ENCODE results near the gene ULBP2.

ULBP2 gene

DNA sequence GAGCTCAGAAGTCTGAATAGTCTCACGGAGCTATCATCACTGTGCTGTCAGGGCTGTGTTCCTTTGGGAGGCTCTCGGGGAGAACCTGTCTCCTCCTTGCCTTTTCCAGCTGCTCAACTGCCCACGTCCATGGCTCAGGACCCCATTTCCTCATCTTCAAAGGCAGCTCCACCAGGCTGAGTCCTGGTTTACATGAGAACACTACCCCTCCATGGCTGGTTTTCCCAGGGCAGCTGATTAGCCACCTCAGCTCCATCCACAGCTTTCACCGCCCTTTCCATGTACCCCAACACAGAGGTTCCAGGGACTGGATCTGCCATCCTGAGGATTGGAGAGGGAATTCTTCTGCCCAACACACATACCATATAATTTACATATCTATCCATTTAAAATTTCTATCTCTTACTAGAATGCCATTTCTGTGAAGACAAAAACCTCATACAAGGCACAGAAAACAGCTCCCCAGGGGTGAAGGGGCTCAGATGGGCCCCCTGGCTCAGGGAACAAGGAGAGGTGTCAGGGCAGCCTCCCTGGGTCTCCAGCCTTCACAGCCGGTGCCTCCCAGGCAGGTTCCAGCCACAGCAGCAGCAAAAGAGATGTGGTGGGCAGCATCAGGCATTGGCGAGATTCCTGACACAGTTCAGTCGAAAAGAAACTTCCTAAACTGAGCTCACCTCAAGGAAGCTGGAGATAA, 41.7 kb upstream of the ULBP2 start:
- H3K27me3 ChIP-seq (ENCODE audit: control insufficient read depth in 5 of 5, insufficient read depth in 4 of 5, low read length in 5 of 5): no peaks in the 10 kb centered on the region
- H3K36me3 ChIP-seq (ENCODE audit: control insufficient read depth in 5 of 5, insufficient read depth in 5 of 5, low read length in 5 of 5): no peaks in the 10 kb centered on the region
- H3K27ac ChIP-seq (ENCODE audit: low read depth, low read length): no peak overlapping the region
- H3K9ac ChIP-seq (ENCODE audit: low read length in 5 of 5): no peak overlapping the region
- peaks cover 13 to 35% (median 33%) of the 10 kb centered on the region in 5 donors for H3K4me1 ChIP-seq (ENCODE audit: control insufficient read depth in 5 of 5, insufficient read depth in 5 of 5, low read length in 5 of 5)
- H3K9me3 ChIP-seq (ENCODE audit: control insufficient read depth in 5 of 5, low read length in 5 of 5): no peaks in the 10 kb centered on the region
- H3K4me3 ChIP-seq (ENCODE audit: low read depth in 1 of 5, low read length in 5 of 5): no peak overlapping the region

DNA sequence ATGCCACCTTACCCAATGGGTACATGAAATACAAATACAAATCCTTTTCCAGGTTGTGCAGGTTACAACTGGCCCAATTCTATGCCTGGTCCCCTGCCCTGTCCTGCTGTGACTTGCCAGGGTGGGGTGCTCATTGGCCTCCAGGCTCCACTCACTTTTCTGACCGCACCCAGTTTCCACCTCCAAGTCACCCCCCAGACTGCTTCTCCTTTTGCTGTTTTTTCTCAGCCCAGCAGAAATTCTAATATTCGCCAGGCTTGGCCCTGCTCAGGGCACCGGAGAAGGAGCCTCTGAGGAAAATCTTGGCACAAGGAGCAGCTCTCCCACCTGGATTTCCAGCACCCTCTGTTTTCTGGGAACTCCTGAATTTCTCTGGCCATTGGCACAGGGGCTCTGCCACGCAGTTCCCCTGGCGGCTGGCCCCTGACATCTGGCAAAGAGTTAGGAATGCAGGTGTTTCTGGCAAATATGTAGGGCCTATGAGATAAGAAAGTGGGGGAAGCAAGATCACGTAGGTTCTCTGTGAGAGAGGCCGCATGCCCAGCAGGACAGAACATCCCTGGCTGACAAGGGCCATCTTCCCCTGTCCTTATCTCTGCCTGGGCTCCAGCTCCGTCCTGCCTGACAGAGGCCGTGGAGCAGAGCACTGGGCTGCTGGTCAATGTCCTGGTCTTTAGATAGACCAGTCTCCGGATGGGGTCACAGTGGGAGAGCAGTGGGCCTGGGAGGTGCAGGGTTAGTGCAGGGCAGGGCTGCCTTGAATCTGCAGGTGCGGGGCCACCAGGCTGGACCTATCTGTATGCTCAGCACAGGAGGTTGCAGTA, 41.0 kb upstream of the ULBP2 start:
- Histone ChIP-seq H3K4me1 (ENCODE audit: control insufficient read depth in 5 of 5, insufficient read depth in 5 of 5, low read length in 5 of 5) (peaks cover 9 to 34% (median 32%) of the 10 kb centered on the region in 5 donors), H3K36me3 (ENCODE audit: control insufficient read depth in 5 of 5, insufficient read depth in 5 of 5, low read length in 5 of 5) (no peaks in the 10 kb centered on the region), H3K27ac (ENCODE audit: low read depth, low read length) (no peak overlapping the region), H3K9ac (ENCODE audit: low read length in 5 of 5) (no peak overlapping the region), H3K4me3 (ENCODE audit: low read depth in 1 of 5, low read length in 5 of 5) (no peak overlapping the region), H3K9me3 (ENCODE audit: control insufficient read depth in 5 of 5, low read length in 5 of 5) (no peaks in the 10 kb centered on the region), H3K27me3 (ENCODE audit: control insufficient read depth in 5 of 5, insufficient read depth in 4 of 5, low read length in 5 of 5) (no peaks in the 10 kb centered on the region)

GRCh38 chr6:149901444-149902140, 40.2 kb upstream of the ULBP2 start:
- no peaks in the 10 kb centered on the region for H3K9me3 ChIP-seq (ENCODE audit: control insufficient read depth in 5 of 5, low read length in 5 of 5)
- no peak overlapping the region for H3K4me3 ChIP-seq (ENCODE audit: low read depth in 1 of 5, low read length in 5 of 5)
- no peaks in the 10 kb centered on the region for H3K36me3 ChIP-seq (ENCODE audit: control insufficient read depth in 5 of 5, insufficient read depth in 5 of 5, low read length in 5 of 5)
- peaks cover 8 to 34% (median 32%) of the 10 kb centered on the region in 5 donors for H3K4me1 ChIP-seq (ENCODE audit: control insufficient read depth in 5 of 5, insufficient read depth in 5 of 5, low read length in 5 of 5)
- no peak overlapping the region for H3K9ac ChIP-seq (ENCODE audit: low read length in 5 of 5)
- no peak overlapping the region for H3K27ac ChIP-seq (ENCODE audit: low read depth, low read length)
- no peaks in the 10 kb centered on the region for H3K27me3 ChIP-seq (ENCODE audit: control insufficient read depth in 5 of 5, insufficient read depth in 4 of 5, low read length in 5 of 5)

- Histone ChIP-seq H3K36me3 (ENCODE audit: control insufficient read depth in 5 of 5, insufficient read depth in 5 of 5, low read length in 5 of 5) (no peaks in the 10 kb centered on the region), H3K9me3 (ENCODE audit: control insufficient read depth in 5 of 5, low read length in 5 of 5) (peaks cover 0 to 7% (median 0%) of the 10 kb centered on the region in 5 donors), H3K27me3 (ENCODE audit: control insufficient read depth in 5 of 5, insufficient read depth in 4 of 5, low read length in 5 of 5) (no peaks in the 10 kb centered on the region), H3K4me3 (ENCODE audit: low read depth in 1 of 5, low read length in 5 of 5) (no peak overlapping the region), H3K9ac (ENCODE audit: low read length in 5 of 5) (no peak overlapping the region), H3K27ac (ENCODE audit: low read depth, low read length) (no peak overlapping the region), H3K4me1 (ENCODE audit: control insufficient read depth in 5 of 5, insufficient read depth in 5 of 5, low read length in 5 of 5) (peaks cover 8 to 19% (median 17%) of the 10 kb centered on the region in 5 donors)
Measured at GRCh38 chr6:149903938-149904611, 37.7 kb upstream of the ULBP2 start.

DNA sequence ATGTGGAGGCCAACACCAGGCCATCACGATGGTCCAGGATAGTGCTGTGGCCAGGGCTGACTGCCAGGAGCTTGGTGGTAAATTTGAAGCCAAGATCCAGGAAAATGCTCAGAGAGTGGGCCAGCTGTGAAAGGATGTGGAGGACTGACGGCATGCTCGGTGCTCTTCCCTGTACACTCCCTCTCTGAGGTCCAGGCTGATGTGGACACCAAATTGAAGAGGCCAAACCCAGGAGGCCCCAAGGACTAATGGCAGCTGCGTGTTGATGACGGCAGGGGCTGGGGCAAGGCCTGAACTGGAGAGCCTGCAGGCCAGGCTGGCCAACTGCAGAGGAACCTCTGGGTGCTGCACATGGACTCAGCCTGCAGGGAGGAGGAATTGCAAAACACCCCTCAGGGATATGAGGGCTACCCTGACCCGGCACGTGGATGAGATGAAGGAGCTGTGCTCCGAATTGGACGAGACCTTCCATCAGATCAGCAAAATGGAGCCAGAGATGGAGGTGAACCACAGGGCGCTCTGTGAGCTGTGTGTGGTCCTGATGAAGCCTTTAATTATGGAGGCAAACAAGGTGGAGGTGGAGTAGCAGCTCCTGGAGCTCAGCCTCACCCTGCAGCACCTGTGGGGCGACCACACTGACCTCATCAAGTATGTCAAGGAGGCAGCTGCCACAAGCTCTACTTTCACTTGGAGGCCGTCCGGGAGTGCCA, 37.0 kb upstream of the ULBP2 start:
- Histone ChIP-seq H3K9ac (ENCODE audit: low read length in 5 of 5) (no peak overlapping the region), H3K27me3 (ENCODE audit: control insufficient read depth in 5 of 5, insufficient read depth in 4 of 5, low read length in 5 of 5) (no peaks in the 10 kb centered on the region), H3K27ac (ENCODE audit: low read depth, low read length) (no peak overlapping the region), H3K4me1 (ENCODE audit: control insufficient read depth in 5 of 5, insufficient read depth in 5 of 5, low read length in 5 of 5) (peaks cover 8 to 19% (median 17%) of the 10 kb centered on the region in 5 donors), H3K36me3 (ENCODE audit: control insufficient read depth in 5 of 5, insufficient read depth in 5 of 5, low read length in 5 of 5) (no peaks in the 10 kb centered on the region), H3K4me3 (ENCODE audit: low read depth in 1 of 5, low read length in 5 of 5) (no peak overlapping the region), H3K9me3 (ENCODE audit: control insufficient read depth in 5 of 5, low read length in 5 of 5) (peaks cover 0 to 7% (median 0%) of the 10 kb centered on the region in 5 donors)

- H3K9ac ChIP-seq (ENCODE audit: low read length in 5 of 5): no peak overlapping the region
- H3K36me3 ChIP-seq (ENCODE audit: control insufficient read depth in 5 of 5, insufficient read depth in 5 of 5, low read length in 5 of 5): no peaks in the 10 kb centered on the region
- no peak overlapping the region for H3K4me3 ChIP-seq (ENCODE audit: low read depth in 1 of 5, low read length in 5 of 5)
- H3K9me3 ChIP-seq (ENCODE audit: control insufficient read depth in 5 of 5, low read length in 5 of 5): peaks cover 0 to 7% (median 0%) of the 10 kb centered on the region in 5 donors
- no peak overlapping the region for H3K27ac ChIP-seq (ENCODE audit: low read depth, low read length)
- no peaks in the 10 kb centered on the region for H3K27me3 ChIP-seq (ENCODE audit: control insufficient read depth in 5 of 5, insufficient read depth in 4 of 5, low read length in 5 of 5)
- H3K4me1 ChIP-seq (ENCODE audit: control insufficient read depth in 5 of 5, insufficient read depth in 5 of 5, low read length in 5 of 5): peaks cover 6 to 19% (median 17%) of the 10 kb centered on the region in 5 donors
Measured at GRCh38 chr6:149905371-149905910, 36.4 kb upstream of the ULBP2 start.

DNA sequence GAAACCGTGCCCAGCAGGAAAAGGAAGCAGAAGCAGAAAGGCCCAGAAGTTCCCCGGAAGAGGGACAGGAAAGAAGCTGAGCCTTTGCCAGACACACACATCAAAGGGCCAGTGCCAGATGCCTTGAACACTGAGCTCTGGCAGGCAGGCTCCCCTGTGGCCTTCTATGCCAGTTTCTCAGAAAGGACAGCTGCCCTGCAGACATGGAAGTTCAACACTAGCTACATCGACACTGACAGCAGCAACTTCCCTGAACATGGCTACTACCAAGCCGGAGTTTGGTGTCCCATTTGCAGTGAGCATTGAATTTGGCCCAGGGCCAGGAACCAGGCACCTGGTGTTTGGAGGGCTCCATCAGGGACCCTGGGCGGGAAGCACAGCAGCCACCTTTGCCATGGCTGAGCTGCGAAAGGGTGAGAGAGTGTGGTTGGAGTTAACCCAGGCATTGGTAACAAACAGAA, 35.9 kb upstream of the ULBP2 start:
- H3K4me1 ChIP-seq (ENCODE audit: control insufficient read depth in 5 of 5, insufficient read depth in 5 of 5, low read length in 5 of 5): peaks cover 6 to 19% (median 17%) of the 10 kb centered on the region in 5 donors
- no peaks in the 10 kb centered on the region for H3K36me3 ChIP-seq (ENCODE audit: control insufficient read depth in 5 of 5, insufficient read depth in 5 of 5, low read length in 5 of 5)
- no peak overlapping the region for H3K27ac ChIP-seq (ENCODE audit: low read depth, low read length)
- H3K4me3 ChIP-seq (ENCODE audit: low read depth in 1 of 5, low read length in 5 of 5): no peak overlapping the region
- H3K9ac ChIP-seq (ENCODE audit: low read length in 5 of 5): no peak overlapping the region
- H3K27me3 ChIP-seq (ENCODE audit: control insufficient read depth in 5 of 5, insufficient read depth in 4 of 5, low read length in 5 of 5): no peaks in the 10 kb centered on the region
- peaks cover 0 to 7% (median 0%) of the 10 kb centered on the region in 5 donors for H3K9me3 ChIP-seq (ENCODE audit: control insufficient read depth in 5 of 5, low read length in 5 of 5)

DNA sequence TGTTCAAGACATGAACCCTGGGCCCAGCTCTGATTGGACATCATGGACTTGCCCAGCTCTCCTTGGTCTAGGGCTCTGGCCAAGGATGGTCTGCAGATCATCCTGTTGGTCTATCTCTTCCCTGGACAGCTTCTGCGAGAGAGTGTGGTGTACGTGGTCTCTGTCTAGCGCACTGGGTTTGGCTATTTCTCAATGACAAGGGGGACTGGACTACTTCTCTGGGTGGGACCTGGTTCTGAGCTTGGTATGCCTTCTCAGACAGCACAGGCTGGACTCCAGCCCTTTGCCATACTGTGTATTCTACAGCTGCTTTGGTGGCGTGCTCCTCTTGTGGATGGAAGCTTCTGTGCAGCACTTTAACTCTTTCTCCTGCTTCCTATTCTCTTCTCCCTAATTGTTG, 35.4 kb upstream of the ULBP2 start:
- no peak overlapping the region for H3K27ac ChIP-seq (ENCODE audit: low read depth, low read length)
- H3K9me3 ChIP-seq (ENCODE audit: control insufficient read depth in 5 of 5, low read length in 5 of 5): peaks cover 0 to 7% (median 0%) of the 10 kb centered on the region in 5 donors
- no peak overlapping the region for H3K9ac ChIP-seq (ENCODE audit: low read length in 5 of 5)
- no peaks in the 10 kb centered on the region for H3K36me3 ChIP-seq (ENCODE audit: control insufficient read depth in 5 of 5, insufficient read depth in 5 of 5, low read length in 5 of 5)
- no peak overlapping the region for H3K4me3 ChIP-seq (ENCODE audit: low read depth in 1 of 5, low read length in 5 of 5)
- peaks cover 6 to 19% (median 17%) of the 10 kb centered on the region in 5 donors for H3K4me1 ChIP-seq (ENCODE audit: control insufficient read depth in 5 of 5, insufficient read depth in 5 of 5, low read length in 5 of 5)
- no peaks in the 10 kb centered on the region for H3K27me3 ChIP-seq (ENCODE audit: control insufficient read depth in 5 of 5, insufficient read depth in 4 of 5, low read length in 5 of 5)

- Histone ChIP-seq H3K9me3 (ENCODE audit: control insufficient read depth in 5 of 5, low read length in 5 of 5) (peaks cover 0 to 7% (median 0%) of the 10 kb centered on the region in 5 donors), H3K4me3 (ENCODE audit: low read depth in 1 of 5, low read length in 5 of 5) (no peak overlapping the region), H3K36me3 (ENCODE audit: control insufficient read depth in 5 of 5, insufficient read depth in 5 of 5, low read length in 5 of 5) (no peaks in the 10 kb centered on the region)
Measured at GRCh38 chr6:149907317-149907716, 34.5 kb upstream of the ULBP2 start.

More at GRCh38 chr6:149907317-149907716, 34.5 kb upstream of the ULBP2 start:
- H3K9ac ChIP-seq (ENCODE audit: low read length in 5 of 5): no peak overlapping the region
- no peak overlapping the region for H3K27ac ChIP-seq (ENCODE audit: low read depth, low read length)
- peaks cover 6 to 19% (median 17%) of the 10 kb centered on the region in 5 donors for H3K4me1 ChIP-seq (ENCODE audit: control insufficient read depth in 5 of 5, insufficient read depth in 5 of 5, low read length in 5 of 5)
- H3K27me3 ChIP-seq (ENCODE audit: control insufficient read depth in 5 of 5, insufficient read depth in 4 of 5, low read length in 5 of 5): no peaks in the 10 kb centered on the region
